Measurements from ENCODE around the gene TBC1D2. TPM values are rescaled to one million over a fixed set of nuclear protein-coding genes. Genes with fewer than 3 reads are reported as not detected.
"Not testable (repeated sequence)": the region's sequence is repeated elsewhere in the genome, so short reads cannot be mapped to it uniquely, and the experiment has no call there.

The TBC1D2 gene
- total RNA-seq, 1 donor from 2014 or later: 7.9 TPM

GRCh38 chr9:98271479-98271878 lies 16.0 kb upstream of the TBC1D2 start:
- no peak for DNase-seq (ENCODE audit: low spot score)

DNA sequence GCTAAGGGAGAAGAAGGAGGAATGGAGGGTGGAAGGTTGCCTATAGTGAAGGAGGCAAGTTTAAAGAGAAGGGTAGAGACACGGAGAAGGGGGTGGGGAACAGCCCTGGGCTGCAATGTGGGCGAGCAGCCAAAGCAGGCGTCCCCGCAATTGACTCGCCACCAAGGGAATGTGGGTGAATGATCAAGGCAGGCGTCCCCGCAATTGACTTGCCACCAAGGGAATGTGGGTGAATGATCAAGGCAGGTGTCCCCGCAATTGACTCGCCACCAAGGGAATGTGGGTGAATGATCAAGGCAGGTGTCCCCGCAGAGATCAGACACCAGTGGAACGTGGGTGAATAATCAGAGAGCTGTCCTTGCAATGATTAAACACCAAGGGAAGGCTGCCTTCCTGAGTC lies 14.8 kb upstream of the TBC1D2 start:
- DNase-seq (ENCODE audit: low spot score): not testable (repeated sequence)

DNA sequence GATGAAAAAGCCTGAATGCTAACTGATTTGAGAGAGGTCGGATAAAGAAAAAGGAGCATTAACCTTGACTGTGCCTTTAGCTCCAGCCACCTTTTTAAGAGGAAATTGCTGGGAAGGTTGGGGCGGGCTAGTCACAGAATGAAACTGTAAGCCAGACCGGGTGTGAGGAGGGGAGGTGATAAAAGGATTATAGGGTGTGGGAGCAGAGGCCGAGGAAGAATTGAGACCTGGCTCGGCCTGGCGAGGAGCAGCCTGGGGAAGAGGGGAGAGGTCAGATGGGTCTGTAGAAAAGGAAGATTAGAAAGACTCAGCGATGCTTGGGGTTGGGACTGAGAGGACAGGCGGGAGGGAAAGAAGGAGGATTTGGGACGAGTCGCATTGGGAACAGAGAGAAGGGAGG lies 14.2 kb upstream of the TBC1D2 start:
- not testable (repeated sequence) for DNase-seq (ENCODE audit: low spot score)

- not testable (repeated sequence) for DNase-seq (ENCODE audit: low spot score)
Observed at GRCh38 chr9:98267556-98267955, 12.1 kb upstream of the TBC1D2 start.

DNA sequence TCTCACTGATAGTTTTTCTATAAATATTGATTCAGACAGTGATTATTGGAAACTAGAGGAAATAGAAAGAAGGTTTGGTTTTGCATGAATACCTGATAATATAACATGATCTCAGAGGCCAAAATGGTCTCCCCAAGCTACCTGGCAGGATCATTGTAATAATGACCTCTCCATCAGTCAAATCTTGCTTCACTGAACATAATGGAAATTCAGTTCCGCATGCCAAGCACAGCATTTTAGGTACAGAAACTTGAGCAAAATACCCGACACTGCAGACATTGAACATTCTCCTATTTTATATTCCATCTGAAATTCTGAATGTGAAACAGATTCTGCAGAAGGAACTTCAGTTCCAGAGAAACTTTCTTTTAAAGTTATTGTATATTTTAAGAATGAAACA lies 9.1 kb upstream of the TBC1D2 start:
- DNase-seq (ENCODE audit: low spot score): no peak

GRCh38 chr9:98263482-98264357 lies 8.3 kb upstream of the TBC1D2 start:
- peak; percentile 80 for DNase-seq (ENCODE audit: low spot score)

DNA sequence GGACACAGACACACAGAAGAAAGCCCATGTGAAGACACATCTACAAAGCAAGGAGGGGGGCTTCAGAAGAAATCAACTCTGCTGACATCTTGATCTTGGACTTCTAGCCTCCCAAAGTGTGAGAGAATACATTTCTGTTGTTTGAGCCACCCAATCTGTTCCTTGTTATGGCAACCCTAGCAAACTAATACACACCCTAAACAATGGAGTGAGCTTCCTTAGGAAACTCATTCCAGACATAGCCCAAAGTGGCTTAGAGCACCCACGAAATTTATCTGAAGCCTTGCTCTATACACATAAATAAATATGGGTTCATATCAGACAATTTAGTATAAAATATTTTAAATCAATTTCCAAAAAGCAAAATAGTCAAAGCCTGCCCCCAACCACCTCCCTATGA lies 7.6 kb upstream of the TBC1D2 start:
- no peak for DNase-seq (ENCODE audit: low spot score)

GRCh38 chr9:98262056-98262455 lies 6.6 kb upstream of the TBC1D2 start:
- no peak for DNase-seq (ENCODE audit: low spot score)

- DNase-seq (ENCODE audit: low spot score): no peak
Observed at GRCh38 chr9:98260635-98261034, 5.2 kb upstream of the TBC1D2 start.

GRCh38 chr9:98259791-98260190 lies 4.3 kb upstream of the TBC1D2 start:
- no peak for DNase-seq (ENCODE audit: low spot score)

- DNase-seq (ENCODE audit: low spot score): no peak
Observed at GRCh38 chr9:98256756-98257155, 1.3 kb upstream of the TBC1D2 start.

DNA sequence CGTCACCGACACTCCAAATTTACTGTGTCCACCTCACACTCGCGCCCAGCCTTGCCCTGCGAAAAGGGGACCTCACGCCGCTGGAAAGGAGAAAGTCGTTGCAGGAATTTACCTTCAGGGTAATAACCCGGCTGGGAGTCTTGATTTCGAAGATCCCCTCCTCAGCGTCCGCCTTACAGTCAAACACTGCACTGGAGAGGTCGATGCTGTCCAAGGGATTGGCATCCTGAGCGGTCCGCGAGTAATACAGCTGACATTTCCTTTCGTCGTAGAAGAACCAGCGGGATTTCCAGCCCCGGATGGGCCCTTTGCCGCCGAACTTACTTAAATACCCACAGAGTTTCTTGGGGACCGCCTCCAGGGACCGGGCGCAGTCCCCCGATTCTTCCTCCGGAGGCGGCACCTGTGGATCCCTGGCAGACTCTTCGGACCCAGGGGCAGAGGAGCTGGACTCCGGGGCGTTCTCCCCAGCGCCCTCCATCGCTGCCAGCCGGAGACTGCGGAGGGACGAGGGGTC lies 330 bp downstream of the TBC1D2 start:
- no peak for DNase-seq (ENCODE audit: low spot score)

DNA sequence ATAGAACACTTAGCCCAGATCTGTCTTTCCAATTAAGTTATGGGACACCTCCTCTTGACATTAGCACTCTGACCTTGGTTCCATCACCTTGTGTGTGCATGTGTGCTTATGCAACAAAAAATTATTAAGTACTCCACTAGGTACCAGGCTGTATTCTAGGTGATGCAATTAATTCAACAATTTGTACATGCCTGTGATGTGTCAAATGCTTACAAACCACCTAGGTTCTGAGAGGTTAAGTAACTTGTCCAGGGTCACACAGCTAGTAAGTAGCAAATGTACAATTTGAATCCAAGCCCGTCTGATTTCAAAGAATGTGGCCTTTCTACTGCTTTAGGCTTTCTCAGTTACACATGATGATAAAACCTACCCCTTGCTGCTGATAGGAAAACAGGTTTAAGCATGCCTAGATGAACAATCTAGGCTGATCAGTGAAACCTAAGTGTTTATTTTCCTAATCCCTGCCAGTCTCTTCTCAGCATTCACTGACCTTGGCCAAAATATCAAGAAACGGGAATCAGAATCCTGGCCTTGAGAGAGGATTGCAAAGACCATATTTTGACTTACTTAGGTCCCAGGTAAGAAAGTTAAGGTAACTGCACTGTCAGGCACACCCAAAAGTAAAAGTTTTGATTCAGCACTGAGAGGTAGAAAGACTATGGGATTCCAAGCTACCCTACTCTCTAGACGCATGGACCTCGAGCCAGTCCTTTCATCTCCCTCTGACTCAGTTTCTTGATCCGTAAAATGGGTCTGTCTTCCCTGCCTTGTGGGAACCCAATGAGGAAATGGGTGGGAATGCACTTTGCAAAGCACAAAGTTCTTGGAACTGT lies 1.0 kb downstream of the TBC1D2 start:
- no peak for DNase-seq (ENCODE audit: low spot score)

DNA sequence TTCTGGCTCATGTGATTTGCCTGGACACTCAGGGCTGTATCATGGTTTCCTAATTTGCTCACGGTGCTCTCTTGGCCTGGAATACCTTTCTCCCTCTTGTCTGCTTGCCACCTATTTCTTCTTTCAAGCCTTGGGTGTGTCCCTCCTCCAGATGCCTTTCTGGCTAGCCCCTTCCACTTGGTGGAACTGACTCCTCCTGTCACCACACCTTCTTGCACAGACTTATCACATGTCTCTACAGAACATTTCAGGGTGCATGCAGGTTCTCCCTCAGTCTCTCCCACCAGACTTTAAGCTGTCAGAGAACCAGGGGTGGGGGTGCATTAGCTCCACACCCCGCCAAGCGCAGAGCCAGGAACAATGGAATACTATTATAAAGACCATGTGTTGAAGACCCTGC lies 1.9 kb downstream of the TBC1D2 start:
- DNase-seq (ENCODE audit: low spot score): no peak

- DNase-seq (ENCODE audit: low spot score): no peak
Observed at GRCh38 chr9:98251551-98251950, 3.9 kb downstream of the TBC1D2 start.

- DNase-seq (ENCODE audit: low spot score): no peak
Observed at GRCh38 chr9:98249771-98250170, 5.7 kb downstream of the TBC1D2 start.

DNA sequence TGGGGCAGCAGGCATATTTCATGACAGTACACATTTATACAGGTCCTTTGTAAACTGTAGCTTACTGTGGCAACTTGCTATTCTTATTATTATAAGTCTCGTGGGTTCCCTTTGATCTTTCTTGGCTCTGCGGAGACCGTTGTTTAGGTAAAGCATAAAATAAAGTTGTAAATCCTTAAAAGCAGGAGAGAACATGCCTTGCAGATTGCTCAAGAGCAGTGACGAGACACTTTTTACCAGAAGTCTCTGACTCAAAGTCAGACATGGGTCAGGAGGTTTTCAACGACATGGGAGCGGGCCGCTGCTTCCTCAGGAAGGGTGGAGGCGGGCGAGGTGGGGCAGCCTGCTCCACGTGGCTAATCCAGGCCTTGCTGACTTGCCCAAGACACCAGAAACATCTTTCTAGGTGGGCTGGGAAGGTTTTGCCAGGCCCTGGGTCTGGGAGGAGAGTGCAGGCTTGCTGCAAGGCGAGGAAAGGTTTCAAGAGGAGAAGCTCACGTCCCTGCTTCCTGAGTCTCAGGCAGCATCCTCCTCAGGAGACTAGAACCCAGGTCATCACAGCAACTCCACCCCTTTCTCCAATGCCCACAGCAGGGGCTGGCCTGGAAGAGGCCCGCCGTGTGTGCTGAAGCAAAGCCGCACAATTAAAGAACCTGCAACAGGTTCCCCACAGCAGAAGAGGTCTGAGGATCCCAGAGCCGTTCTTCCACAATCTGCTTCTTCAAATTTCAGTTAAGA lies 6.5 kb downstream of the TBC1D2 start:
- DNase-seq (ENCODE audit: low spot score): peak; percentile 67

DNA sequence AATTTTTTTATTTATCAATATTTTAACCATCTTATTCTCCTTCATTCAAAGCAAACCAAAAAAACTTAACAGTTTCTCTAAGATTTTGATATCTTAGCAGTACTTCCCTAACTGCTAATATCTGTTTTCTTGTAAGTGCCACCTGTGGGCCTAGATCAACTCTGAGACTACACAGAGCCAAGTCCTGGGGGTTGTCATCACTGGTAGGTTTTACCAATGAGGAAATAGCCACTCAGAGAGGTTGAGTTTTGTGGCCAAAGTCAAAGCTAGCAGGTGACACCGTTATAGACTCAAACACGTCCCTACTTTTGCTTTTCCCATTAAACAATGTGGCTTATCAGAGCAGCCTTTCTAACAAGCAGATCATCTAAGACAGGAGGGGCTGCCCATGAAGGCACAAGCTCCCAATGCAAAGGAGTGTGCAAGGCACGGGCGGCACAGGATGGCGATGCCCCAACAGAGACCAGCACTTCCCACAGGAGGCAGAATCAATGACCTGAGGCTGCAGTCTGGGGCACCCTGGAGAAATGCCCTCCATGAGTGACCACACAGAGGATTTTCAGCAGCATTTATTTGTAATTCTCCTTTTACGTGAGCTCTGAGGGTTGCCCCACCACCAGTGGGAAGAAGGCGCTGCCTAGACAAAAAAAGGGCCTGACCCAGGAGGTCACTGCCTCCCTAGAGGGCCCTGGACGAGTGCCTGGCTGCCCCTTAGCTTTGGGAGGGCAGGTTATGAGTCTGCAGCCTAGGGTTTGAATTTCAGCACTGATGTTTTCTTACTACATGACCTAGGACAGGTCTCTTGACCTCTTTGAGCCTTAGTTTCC lies 7.4 kb downstream of the TBC1D2 start:
- no peak for DNase-seq (ENCODE audit: low spot score)

DNA sequence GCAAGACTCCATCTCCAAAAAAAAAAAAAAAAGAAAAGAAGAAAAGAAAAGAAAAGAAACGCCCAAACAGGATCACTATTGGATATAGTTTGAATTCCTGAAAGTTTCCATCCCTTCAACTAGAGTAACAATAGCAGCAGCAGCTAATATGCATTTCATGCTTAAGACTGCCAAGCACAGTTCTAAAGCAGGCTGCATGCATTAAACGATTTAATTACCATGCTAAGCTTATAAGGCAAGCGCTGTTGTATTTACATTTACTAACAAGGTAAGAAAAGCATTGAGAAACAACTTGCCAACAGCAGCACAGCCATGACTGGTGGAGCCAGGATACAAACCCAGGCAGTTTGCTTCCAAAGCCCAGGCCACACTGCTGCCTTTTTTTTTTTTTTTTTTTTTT lies 13.0 kb downstream of the TBC1D2 start:
- no peak for DNase-seq (ENCODE audit: low spot score)

DNA sequence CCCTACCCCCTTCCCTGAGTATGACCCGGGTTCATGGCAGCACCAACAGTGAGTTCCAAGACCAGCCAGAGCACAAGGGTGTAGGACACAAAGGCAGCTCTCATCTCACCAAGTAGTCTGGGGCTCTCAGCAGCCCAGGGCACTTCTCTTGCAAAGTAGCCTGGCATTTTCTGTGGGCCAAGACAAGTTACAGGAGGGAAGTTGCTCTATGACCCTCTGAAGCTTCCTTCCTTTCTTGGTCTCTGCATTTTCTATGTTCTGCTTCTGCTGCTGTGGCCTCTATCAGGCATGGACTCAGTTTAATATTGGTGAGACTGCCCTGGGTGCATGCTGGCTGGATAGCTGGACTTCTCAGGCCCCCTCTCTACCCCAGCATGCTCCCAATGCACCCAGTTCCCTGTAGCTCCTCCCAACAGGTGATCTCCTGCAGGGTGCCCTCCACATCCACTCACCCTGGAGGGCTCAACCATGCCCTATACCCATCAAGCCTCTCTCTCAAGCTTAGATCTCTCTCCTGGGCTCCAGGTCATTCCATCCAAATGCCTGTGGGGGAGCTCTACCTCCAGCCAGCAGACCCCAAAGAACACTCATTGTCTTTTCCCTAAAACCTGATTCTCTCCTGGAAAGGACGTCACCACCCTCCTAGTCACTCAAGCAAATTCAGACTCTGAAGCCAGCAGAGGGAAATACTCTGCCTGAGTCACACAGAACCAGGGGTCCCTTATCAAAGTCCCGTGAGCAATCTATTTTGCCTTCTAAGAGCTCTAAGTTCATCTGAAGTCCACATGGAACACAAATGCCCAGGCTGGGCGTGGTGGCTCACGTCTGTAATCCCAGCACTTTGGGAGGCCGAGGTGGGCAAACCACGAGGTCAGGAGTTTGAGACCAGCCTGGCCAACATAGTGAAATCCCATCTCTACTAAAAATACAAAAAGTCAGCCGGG lies 13.8 kb downstream of the TBC1D2 start:
- no peak for DNase-seq (ENCODE audit: low spot score)
